Stimulated activated CD4-positive, alpha-beta T cell treated with anti-CD3 and anti-CD28 coated beads, Interleukin-1b, Interleukin-23, amount 100 ng/mL, for 4 hours (primary cell): Measurements from ENCODE around the gene CMTM1.
"Not testable (repeated sequence)": the region's sequence is repeated elsewhere in the genome, so short reads cannot be mapped to it uniquely, and the experiment has no call there.

Experiments
- DNase-seq, 2 donors: peaks; one replicate each; pipeline ENCODE4 v3.0.0-alpha.2; 2020; ENCODE audit warnings: low read depth in 2 of 2

Gene CMTM1

DNA sequence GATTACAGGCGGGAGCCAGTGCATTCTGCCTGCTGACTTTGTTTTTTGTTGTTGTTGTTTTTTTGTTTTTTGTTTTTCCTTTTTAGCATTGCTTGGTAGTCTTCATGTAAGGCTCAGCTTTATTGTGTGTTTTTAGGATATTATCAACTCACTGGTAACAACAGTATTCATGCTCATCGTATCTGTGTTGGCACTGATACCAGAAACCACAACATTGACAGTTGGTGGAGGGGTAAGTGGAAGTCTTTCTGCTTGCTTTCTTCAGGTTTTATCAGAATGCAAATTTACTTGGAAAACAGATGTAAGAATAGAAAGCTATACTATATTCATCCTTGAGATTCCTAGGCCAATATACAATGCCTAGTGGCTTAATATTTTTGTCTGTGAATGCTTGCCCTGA lies 3.3 kb upstream of the CMTM1 start:
- DNase-seq: no peak

DNA sequence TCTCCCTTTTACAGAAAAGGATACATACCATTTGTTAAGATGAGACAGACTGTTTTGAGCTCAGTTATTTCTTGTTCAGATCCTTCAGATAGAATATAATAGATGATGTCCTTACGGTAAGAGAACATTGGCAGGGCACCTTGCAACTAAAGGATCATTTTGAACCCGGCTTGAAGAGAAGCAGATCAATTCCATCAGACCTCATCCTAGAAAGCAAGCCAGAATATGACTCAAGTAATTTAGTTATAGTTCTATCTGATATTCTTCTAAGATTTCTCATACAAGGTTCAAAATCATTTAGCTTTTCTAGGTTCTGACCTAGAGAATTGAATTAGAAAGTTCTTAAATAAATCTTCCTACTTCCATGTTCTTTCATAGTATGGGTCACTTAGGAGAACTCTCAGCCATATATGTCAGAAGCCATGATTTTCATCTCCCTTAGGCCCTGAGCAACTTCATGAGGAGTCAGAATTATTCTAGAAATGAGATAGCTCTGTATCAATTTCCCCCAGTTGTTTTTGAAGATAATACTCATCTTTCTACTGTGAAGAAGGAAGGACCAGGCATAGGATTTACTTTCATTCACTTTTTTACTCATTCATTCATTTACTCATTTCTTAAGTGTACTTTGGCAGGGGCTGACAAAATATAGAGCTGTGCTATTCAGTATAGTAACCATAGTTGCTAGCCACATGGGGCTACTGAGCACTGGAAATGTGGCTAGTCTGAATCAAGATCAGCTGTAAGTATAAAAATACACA lies 2.5 kb upstream of the CMTM1 start:
- no peak for DNase-seq

DNA sequence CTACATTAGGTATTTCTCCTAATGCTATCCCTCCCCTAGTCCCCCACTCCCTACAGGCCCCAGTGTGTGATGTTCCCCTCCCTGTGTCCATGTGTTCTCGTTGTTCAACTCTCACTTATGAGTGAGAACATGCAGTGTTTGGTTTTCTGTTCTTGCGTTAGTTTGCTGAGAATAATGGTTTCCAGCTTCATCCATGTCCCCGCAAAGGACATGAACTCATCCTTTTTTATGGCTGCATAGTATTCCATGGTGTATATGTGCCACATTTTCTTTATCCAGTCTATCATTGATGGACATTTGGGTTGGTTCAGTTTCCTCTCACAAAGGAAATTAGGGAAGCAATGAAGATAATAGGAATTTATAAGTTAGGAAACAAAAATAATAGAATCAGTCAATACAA lies 1.0 kb downstream of the CMTM1 start:
- DNase-seq: not testable (repeated sequence)

DNA sequence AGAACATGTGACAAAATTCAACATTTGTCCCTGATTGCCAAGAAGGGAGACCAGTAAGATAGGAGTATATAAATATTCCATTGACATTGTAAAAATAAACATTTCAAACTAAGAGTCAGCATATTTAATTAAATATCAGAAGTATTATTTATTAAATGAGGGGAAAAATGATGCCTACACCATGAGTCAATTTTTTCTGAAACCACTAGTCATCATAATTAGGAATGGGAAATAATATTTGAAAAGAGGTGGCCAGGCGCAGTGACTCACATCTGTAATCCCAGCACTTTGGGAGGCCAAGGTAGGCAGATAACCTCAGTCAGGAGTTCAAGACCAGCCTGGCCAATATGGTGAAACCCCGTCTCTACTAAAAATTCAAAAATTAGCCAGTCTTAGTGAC lies 2.1 kb downstream of the CMTM1 start:
- no peak for DNase-seq

DNA sequence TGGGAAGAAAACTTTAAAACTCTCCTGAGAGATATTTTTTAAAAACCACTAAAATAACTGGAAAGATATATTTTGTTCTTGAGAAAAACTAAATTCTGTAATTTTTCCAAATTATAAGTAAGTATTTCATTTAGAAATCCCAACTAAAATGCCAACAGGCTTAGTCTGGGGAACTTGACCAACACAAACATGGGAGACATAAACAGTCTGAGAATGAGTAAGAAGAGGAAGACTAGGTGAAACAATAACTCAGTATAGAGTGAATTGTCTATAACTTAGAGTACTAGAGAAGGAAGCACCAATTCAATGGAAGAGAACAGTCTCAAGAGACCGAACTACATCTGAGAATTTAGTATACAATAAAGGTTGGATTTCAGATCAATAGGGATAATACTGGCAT lies 2.9 kb downstream of the CMTM1 start:
- no peak for DNase-seq

DNA sequence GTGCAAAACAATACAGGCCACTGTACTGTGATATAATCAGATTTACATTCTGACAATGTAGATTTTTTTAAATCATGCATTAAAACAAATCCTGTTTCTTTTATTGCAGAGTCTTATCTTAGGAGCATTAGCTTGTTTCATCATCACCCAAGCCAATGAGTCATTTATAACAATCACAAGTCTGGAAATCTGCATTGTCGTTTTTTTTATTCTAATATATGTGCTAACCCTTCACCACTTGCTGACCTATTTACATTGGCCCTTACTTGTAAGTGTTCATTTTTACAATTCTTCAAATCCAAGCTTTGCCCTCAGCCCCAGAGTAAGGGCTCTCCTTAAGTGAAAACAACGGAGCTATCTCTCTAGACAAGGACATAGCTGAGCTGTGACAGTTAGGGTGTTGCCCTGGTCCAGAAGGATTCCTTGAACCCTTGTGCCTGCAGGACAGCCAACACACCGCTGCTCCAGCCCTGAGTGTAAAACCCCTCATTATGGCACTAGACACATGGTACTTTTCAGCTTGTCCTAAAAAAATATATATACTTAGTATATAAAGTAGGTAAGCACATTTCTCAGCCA lies 3.7 kb downstream of the CMTM1 start:
- DNase-seq: no peak

DNA sequence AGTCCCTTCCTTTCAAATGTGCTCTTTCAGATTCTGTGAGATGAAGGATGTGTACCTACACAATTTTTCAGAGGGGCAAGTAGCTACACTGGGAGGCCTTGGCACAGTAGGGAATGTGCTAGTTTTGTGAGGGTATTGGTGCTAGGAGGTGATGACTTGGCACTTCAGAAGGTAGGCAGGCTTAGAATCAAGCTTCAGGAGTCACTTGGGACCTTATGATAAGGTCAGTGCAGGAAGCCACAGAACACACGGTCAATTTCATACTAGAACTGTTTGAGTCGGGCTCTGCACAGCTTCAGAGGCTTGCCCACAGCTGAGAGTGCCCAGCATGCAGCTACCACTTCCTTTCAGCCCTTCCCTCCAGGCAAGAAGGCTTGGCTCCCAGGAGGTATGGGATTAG lies 6.1 kb downstream of the CMTM1 start:
- DNase-seq: no peak

DNA sequence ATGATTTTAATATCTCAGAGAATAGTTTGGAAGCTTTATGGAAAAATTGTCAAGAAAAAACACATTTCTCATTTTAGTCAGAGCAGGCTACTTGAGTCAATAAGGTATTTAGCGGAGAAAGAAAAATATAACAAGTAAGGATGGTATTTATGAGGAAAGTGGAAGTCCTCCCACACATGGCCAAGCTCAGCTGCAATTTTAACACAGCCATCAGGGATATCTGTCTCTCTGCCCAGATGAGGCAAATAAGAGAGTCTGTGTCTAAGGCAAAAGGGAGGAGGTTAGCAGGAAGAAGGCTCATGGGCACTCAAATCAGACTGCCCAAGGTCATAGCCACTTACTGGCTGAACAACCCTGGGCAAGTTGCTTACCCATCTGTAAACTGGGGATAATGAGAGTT lies 7.8 kb downstream of the CMTM1 start:
- DNase-seq: no peak

DNA sequence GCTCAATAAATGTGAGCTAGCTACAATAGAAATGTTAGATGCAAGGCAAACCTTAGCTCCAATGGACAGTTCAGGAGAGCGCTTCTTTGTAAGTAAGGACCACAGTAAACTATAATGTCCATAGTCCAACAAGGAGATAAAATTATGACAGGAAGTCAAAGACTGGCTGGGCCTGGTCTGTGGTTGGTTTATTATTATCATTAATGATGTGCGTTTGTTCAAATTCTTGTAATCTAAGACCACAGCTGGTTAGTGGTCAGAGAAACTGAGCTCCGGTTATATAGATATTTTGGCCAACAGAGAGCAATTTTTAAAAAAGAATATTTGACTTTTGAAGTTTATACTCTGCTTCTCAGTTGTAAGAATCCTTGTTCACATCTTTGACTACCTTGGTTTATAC lies 8.3 kb downstream of the CMTM1 start:
- no peak for DNase-seq

DNA sequence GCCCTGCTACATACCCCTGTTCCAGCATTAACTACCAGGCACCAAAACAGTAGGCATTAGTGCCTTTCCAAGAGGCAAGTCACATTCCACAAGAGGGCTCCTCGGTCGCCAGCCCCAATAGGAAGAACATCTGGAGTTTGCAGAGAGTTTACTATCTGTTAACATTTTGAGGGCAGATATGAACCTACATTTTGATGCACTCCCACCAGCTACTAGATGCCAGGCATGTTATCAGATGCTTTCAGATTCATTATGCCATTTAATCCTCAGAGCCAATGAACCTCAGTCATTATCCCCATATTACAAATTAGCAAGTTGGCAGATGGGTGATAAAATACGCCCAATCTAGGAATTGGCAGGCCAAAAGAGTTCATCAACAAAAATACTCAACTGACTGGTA lies 8.8 kb downstream of the CMTM1 start:
- no peak for DNase-seq

DNA sequence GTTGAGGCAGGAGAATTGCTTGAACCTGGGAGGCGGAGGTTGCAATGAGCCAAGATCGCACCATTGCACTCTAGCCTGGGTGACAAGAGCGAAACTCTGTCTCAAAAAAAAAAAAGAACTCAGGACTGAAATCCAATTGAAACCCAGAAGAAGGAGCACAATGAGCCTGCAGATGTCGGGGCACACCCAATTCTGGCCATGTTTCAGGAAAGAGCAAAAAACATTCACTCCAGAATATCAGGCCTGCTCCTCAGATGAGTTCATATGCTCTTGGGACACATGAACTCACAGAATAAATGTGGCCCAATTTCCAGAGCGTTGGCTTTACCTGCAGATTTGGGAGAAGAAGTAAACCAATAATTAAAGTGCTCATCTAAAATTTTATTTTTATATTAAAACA lies 10.1 kb downstream of the CMTM1 start:
- DNase-seq: no peak

DNA sequence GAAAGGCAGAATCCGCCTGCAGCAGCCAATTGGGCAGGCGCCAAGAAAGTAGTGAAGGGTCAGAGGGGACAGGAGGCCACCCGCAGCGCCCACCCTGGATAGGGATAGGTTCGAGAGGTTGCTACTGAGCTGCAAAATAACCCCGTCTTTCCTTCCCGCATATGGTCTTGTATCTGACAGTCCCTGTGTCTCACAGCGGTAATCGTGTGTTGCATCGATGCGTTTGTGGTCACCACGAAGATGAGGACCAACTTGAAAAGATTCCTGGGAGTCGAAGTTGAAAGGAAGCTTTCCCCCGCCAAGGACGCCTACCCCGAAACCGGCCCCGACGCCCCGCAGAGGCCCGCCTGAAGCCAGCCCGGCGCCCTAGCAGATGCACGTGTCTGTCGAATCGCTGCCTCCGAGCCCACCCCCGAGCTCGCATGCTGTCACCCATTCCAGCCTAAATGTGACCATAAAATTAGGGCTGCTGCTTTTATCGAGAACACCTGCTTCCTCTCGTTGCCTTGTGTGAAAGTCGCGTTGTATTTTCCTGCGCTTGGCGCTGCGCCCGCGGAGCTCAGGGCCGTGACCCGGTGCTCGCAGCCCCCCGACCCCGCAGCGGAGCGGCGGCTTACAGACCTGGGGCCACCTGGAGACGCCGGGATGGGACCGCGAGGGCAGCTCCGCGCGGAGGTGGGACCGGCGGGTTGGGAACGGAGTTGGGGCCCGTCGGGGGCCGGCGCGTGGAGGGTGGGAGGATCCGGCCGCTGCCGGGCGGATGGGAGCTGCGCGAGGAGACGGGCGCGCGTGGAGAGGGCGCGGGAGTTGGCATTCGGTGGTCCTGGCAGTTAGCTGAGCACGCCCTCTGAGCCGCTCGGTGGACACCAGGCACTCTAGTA lies 12.7 kb downstream of the CMTM1 start, which contains the start of gene CMTM2:
CMTM2 (plus strand) TSS at position 813 of the 881 bp plus-strand sequence. CDS start 145 bp downstream, outside the sequence.
- DNase-seq: peak in 1 of 2 donors; percentile 24

DNA sequence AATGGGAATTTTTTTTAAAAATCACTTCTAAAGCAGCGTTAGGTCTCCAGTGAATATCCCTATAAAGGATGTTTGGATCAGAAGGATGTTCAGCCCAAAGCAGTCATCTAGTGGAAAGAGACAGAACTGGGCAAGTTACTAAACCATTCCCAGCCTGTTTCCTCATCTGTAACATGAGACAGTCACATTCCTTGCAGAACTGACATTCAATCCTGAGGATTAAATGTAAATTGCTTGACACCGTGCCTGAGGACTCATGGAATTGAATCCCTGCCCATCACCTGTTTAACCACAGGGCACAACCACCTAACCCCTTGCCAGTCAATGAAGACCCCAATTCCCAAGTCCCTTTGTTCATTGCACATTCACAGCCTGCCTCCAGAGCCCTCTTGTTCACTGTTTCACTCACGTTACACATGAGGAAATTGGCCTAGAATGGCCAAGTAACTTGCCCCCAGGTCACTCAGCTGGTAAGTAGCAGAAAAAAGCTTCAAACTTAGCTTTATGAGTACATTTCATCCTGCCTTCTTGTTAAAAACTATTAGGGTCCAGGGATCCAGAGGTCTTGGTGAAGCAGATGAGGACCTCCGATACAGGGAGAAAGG lies 14.5 kb downstream of the CMTM1 start:
- no peak for DNase-seq

DNA sequence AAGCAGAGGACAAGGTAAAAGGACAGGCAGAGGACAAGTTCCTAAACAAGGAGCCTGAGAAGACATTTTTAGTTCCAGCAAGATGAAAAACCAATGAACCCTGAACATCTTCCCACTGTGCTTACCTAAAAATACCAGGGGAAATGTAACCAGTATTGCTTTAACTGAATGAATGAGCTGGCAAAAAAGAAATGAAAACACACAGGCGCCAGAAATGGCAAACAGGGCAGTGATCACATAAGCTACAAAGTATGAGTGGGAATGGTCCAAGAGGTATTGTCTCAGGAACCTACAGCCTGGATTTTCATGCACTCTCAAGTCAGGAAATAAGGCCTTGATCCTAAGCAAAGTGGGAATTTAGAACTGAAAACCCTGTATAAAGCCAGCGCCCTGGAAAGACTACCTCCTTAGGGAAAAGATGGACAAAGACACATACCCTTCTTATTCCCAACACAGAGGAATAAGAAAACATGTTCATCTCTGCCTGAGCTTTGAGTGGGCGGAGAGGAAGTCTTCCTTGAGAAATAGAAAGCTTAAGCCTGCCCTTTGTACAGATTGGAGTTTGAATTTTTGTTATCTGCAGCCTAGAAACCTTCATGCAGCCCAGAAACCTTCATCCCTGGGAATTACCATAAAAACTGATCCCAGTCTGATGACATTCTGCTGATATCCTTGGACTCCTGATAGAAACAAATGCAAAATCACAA lies 15.2 kb downstream of the CMTM1 start:
- DNase-seq: no peak

DNA sequence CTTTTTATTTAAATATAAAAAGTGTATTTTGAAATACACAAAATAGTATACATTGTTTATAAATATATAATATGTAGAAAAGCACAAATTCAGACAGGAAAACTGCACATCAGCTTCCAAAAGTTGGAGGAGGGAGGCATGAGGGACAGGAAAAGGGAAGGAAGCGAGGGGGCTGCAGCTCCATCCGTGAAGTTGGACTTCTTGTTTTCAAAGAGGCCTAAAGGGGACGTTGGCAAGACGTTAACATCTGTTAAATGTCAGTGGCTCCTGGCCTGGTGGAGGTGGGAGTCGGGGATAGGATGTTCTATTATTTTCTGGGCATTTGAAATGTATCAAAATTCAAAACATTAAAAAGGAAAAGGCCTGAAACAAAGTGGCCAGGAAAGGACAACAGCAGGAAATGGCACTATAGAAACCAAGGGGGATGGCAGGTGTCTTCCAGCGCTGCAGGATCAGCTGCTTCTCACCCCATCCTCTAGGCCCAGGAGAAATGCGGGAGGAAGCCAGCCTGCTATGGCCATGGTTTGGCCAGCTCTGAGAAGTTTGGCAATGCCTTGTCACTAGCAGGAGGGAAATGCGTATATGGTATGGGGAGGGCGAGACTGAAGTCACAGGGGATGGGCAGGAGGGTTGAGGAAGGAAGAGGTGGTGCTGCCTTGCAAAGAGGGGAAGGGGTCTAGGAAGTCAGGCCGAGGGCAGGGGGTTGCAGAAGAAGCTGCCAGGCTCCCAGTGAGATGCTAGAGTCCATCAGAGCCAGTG lies 19.4 kb downstream of the CMTM1 start:
- no peak for DNase-seq

DNA sequence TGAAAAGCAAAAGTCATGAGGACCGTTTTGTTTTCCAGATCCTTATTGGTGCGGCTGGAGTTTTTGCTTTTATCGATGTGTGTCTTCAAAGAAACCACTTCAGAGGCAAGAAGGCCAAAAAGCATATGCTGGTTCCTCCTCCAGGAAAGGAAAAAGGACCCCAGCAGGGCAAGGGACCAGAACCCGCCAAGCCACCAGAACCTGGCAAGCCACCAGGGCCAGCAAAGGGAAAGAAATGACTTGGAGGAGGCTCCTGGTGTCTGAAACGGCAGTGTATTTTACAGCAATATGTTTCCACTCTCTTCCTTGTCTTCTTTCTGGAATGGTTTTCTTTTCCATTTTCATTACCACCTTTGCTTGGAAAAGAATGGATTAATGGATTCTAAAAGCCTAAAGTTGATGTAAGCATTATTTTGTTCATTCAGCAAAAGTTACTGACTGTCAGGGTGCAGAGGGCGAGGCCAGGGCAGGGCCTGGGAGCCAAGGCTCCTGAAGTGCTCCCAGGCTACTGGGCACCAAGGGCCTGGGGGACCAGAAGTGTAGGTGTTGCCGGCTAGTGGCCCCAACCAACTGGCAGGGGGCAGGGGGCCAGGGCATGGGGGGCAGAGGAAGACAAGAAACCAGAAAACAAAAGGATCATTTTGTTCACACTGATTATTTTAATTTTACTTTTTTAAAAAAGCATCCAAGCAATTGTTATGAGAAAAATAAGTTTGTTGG lies 21.8 kb downstream of the CMTM1 start:
- DNase-seq: no peak

DNA sequence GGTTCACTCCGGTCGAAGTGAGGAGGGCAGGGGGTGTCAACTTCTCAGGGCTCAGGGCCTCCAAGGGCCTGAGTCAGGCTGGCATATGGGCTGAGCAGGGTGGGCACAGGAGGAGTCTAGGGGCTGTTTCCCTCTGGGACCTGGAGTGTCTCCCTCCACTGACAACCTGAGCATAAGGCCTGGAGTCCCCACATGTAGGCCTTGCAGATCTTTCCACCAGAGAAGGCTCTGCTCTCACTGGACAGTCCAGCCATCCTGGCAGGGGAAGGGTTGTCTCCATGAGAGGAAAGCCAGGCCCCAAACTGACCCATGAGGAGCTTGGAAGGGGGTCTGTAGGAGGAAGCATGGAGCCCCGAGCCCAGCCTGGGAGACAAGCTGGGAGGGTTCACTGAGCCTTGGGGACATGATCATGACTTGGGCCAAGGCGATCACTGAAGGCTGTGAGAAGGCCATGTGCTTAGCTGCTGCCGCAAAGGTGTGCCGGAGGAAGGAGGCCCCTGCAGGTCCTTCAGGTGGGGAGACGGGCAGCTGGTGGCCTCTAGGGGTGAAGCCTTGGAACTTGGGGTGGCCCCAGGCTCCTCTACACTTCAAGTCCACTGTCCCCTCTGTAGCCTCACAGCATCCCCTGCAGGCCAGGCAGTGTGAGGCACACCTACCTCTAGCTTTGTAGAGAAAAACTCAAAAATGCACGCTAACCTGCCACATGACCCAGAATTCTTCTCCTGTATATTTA lies 22.9 kb downstream of the CMTM1 start:
- peak in 1 of 2 donors; percentile 27 for DNase-seq

DNA sequence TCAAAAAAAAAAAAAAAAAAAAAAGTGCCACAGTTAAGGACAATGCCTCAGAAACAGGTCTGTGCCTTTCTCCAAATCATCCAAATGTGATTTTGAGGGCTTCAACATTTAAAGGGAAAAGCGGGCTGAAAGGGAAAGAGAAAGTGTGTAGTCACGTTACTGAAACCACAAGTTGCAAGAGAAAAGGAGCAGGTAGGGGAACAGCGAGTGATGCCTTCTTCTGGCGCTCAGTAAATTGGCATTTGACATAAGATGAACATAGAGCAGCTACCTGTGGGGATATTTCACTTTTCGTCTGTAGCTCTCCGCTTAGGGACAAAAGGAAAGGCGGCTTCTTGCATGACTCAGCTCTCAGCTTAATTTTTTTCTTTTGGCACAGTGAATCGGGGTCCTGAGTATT lies 24.1 kb downstream of the CMTM1 start:
- no peak for DNase-seq

DNA sequence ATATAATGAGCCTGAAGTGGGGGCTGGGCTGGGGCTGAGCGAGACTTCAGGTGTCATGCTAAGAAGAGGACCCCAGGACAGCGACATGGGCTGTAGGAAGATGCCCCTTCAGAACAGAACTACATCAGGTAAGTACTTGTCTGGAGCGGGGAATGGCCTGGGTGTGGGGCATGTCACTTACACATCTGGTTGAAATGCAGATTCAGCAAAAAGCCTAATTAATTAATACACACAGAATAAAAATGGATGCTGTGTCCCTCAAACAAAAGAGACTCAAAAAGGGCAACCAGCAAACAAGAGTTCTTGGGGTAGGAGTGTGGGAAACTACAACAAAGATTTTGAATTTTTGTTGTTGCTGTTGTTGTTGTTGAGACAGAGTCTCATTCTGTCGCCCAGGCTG lies 24.8 kb downstream of the CMTM1 start:
- no peak for DNase-seq

DNA sequence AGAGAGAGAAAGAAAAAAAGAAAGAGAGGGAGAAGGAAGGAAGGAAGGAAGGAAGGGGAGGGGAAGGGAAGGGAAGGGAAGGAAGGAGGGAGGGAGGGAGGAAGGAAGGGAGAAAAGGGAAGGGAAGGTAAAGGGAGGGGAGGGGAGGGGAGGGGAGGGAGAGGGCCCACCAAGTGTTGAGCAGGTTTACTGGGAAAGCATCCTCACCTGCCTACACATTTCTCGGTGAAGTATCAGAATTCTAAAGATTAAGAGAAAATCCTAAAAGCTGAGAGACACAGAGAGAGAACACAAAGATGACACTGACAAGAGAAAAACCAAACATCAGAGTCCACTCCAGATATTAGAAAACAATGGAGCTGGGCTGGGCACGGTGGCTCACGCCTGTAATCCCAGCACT lies 26.0 kb downstream of the CMTM1 start:
- no peak for DNase-seq
